HG03521 (cell line): ENCODE measurements around the gene GRID1.

Experiments used
- ATAC-seq: cut with Tn5 transposase; IDR thresholded peaks from one replicate; pipeline ENCODE4 v1.9.1; 2021; ENCODE audit warnings: mild to moderate bottlenecking, moderate library complexity; ENCODE audit not compliant: unreplicated experiment

Gene GRID1

GRCh38 chr10:85601526-85601925, 765.1 kb downstream of the GRID1 start:
- no peak for ATAC-seq

GRCh38 chr10:85600744-85601081, 765.9 kb downstream of the GRID1 start:
- no peak for ATAC-seq

GRCh38 chr10:85600026-85600743, 766.4 kb downstream of the GRID1 start:
- ATAC-seq = no peak

- no peak for ATAC-seq
These were observed 767.5 kb downstream of the GRID1 start for GRCh38 chr10:85599081-85599480.

- ATAC-seq = no peak
These were observed 767.9 kb downstream of the GRID1 start for GRCh38 chr10:85598646-85599045.

- ATAC-seq = no peak
These were observed 769.6 kb downstream of the GRID1 start for GRCh38 chr10:85597006-85597405.

- ATAC-seq = no peak
These were observed 770.2 kb downstream of the GRID1 start for GRCh38 chr10:85596389-85596788.

- no peak for ATAC-seq
These were observed 772.4 kb downstream of the GRID1 start for GRCh38 chr10:85594239-85594638.

- no peak for ATAC-seq
These were observed 773.3 kb downstream of the GRID1 start for GRCh38 chr10:85593226-85593772.

GRCh38 chr10:85581371-85581770, 785.2 kb downstream of the GRID1 start:
- no peak for ATAC-seq

- no peak for ATAC-seq
These were observed 786.0 kb downstream of the GRID1 start for GRCh38 chr10:85580585-85580984.

GRCh38 chr10:85578860-85579259, 787.7 kb downstream of the GRID1 start:
- ATAC-seq = no peak

GRCh38 chr10:85575441-85575840, 791.2 kb downstream of the GRID1 start:
- ATAC-seq = no peak

GRCh38 chr10:85570871-85571270, 795.7 kb downstream of the GRID1 start:
- no peak for ATAC-seq

- ATAC-seq = no peak
These were observed 801.2 kb downstream of the GRID1 start for GRCh38 chr10:85565381-85565780.

GRCh38 chr10:85558533-85558932, 808.1 kb downstream of the GRID1 start:
- no peak for ATAC-seq

GRCh38 chr10:85557706-85558105, 808.9 kb downstream of the GRID1 start:
- no peak for ATAC-seq

GRCh38 chr10:85557077-85557476, 809.5 kb downstream of the GRID1 start:
- no peak for ATAC-seq
